HCT116 (cell line): ENCODE data around the gene OR5A1. TPM values are rescaled to one million over a fixed set of nuclear protein-coding genes. Genes with fewer than 3 reads are reported as not detected.

Experiments
- ATAC-seq: fragments of 200-7000 bp; cut with Tn5 transposase; 2 replicates; pipeline ENCODE4 v1.9.1; 2020; ENCODE audit warnings: mild to moderate bottlenecking, moderate library complexity
- BruUV-seq: library from RNA; stranded (reverse); fragments of 400-500 nt; replicated peaks from 2 replicates; lab custom pipeline; 2021; lab: Mats Ljungman, UMichigan
- CTCF ChIA-PET: fragments of 300-600 bp; sonication (Branson Sonifier 250); formaldehyde crosslinking; loops from one replicate; lab custom pipeline; 2021; ENCODE audit warnings: antibody characterized with exemption; lab: Charles Lee
- POLR2A ChIA-PET: fragments of 300-600, 350-600 bp; sonication (Branson Sonifier 250); formaldehyde crosslinking; loops from one replicate; lab custom pipeline; 2021; ENCODE audit warnings: antibody characterized with exemption; lab: Charles Lee
- RAD21 ChIA-PET, 2 experiments: fragments of 300-600 bp; sonication (Branson Sonifier 250); formaldehyde crosslinking; loops; one replicate each; lab custom pipeline; 2023; ENCODE audit warnings: low total read pairs in 2 of 2; ENCODE audit not compliant: uncharacterized antibody in 2 of 2, unreplicated experiment in 2 of 2, low non-redundant PET in 1 of 2; lab: Charles Lee
- DNase-seq: peaks from one replicate; pipeline ENCODE4 v3.0.0-alpha.2; 2010; ENCODE audit warnings: low read depth, low spot score
- H2AFZ ChIP-seq: fragments of 200-600 bp; shearing (Covaris generic), sonication (generic); 2 replicates; pipeline ENCODE4 v1.6.1; 2017; ENCODE audit warnings: low read depth, mixed run types, mixed read lengths, antibody characterized with exemption, low read length; ENCODE audit not compliant: poor library complexity, severe bottlenecking
- H3K27ac ChIP-seq: 2 replicates; pipeline ENCODE4 v1.5.1; 2012; ENCODE audit warnings: low read depth, low read length
- H3K27me3 ChIP-seq: fragments of 200-600 bp; sonication (generic); 2 replicates; pipeline ENCODE4 v1.6.1; 2016; ENCODE audit warnings: mixed run types, low read length, mixed read lengths; ENCODE audit not compliant: insufficient read depth
- H3K36me3 ChIP-seq, 2 experiments: fragments of 200-500 bp in 1 of 2; fragments of 200-600 bp in 1 of 2; sonication (Bioruptor generic) in 1 of 2; sonication (generic) in 1 of 2; 2 replicates each; pipeline versions ENCODE4 v1.5.1 to v1.6.1; 2014 to 2016; ENCODE audit warnings: low read length in 2 of 2, inconsistent platforms in 1 of 2, mixed read lengths in 1 of 2, mixed run types in 1 of 2; ENCODE audit not compliant: insufficient read depth in 2 of 2, control insufficient read depth in 1 of 2
- H3K4me1 ChIP-seq, 2 experiments: fragments of 200-600 bp in 1 of 2; sonication (generic) in 1 of 2; 2 replicates each; pipeline versions ENCODE4 v1.5.1 to v1.6.1; 2012 to 2017; ENCODE audit warnings: low read length in 2 of 2, inconsistent platforms in 1 of 2, mild to moderate bottlenecking in 1 of 2, mixed read lengths in 1 of 2, mixed run types in 1 of 2, moderate library complexity in 1 of 2; ENCODE audit not compliant: insufficient read depth in 2 of 2, control insufficient read depth in 1 of 2
- H3K4me2 ChIP-seq: fragments of 200-600 bp; sonication (generic); 2 replicates; pipeline ENCODE4 v1.6.1; 2017; ENCODE audit warnings: mixed run types, low read length, mixed read lengths
- H3K4me3 ChIP-seq, 2 experiments: fragments of 200-600 bp in 1 of 2; sonication (generic) in 1 of 2; replicated peaks in 1 of 2; 2 replicates each; pipeline ENCODE4 v1.5.1; 2011 to 2016; ENCODE audit warnings: low read length in 2 of 2, control low read depth in 1 of 2, low read depth in 1 of 2, mild to moderate bottlenecking in 1 of 2, mixed read lengths in 1 of 2, mixed run types in 1 of 2
- H3K79me2 ChIP-seq: fragments of 200-600 bp; sonication (generic); 2 replicates; pipeline ENCODE4 v1.6.1; 2017; ENCODE audit warnings: mild to moderate bottlenecking, mixed run types, low read length, moderate library complexity, mixed read lengths; ENCODE audit not compliant: insufficient read depth
- H3K9ac ChIP-seq: fragments of 200-600 bp; sonication (generic); 2 replicates; pipeline ENCODE4 v1.6.1; 2016; ENCODE audit warnings: low read length, mixed read lengths
- H3K9me2 ChIP-seq: fragments of 200-600 bp; sonication (generic), shearing (Covaris generic); 2 replicates; pipeline ENCODE4 v1.6.1; 2017; ENCODE audit warnings: mixed run types, mild to moderate bottlenecking, moderate library complexity; ENCODE audit not compliant: insufficient read depth
- H3K9me3 ChIP-seq, 2 experiments: fragments of 200-500 bp in 1 of 2; fragments of 200-600 bp in 1 of 2; sonication (Bioruptor generic) in 1 of 2; sonication (generic) in 1 of 2; 2 replicates each; pipeline ENCODE4 v1.6.1; 2014 to 2017; ENCODE audit warnings: low read length in 2 of 2, mixed read lengths in 2 of 2, inconsistent platforms in 1 of 2, low read depth in 1 of 2, mild to moderate bottlenecking in 1 of 2, mixed run types in 1 of 2, moderate library complexity in 1 of 2; ENCODE audit not compliant: control insufficient read depth in 1 of 2, insufficient read depth in 1 of 2
- H4K20me1 ChIP-seq: fragments of 200-600 bp; sonication (generic), shearing (Covaris generic); 2 replicates; pipeline ENCODE4 v1.6.1; 2017; ENCODE audit warnings: mixed run types, mild to moderate bottlenecking, moderate library complexity; ENCODE audit not compliant: insufficient read depth
- EGR1 ChIP-seq: IDR thresholded peaks from 2 replicates; pipeline ENCODE4 v1.6.1; 2012; ENCODE audit warnings: low read depth
- ELF1 ChIP-seq: IDR thresholded peaks from 2 replicates; pipeline ENCODE4 v1.6.1; 2012; ENCODE audit warnings: low read depth, borderline replicate concordance
- EZH2 ChIP-seq: fragments of 200-600 bp; sonication (generic); IDR thresholded peaks from 2 replicates; pipeline ENCODE4 v1.6.1; 2017; ENCODE audit warnings: antibody characterized with exemption, mixed run types
- FOSL1 ChIP-seq: IDR thresholded peaks from 2 replicates; pipeline ENCODE4 v1.6.1; 2012; ENCODE audit warnings: low read depth
- JUND ChIP-seq: IDR thresholded peaks from 2 replicates; pipeline ENCODE4 v1.6.1; 2012
- POLR2A ChIP-seq: IDR thresholded peaks from 2 replicates; pipeline ENCODE4 v1.7.0; 2011; ENCODE audit warnings: borderline replicate concordance; ENCODE audit not compliant: insufficient read depth, insufficient read length; ENCODE audit errors: extremely low read depth
- POLR2AphosphoS5 ChIP-seq: IDR thresholded peaks from 2 replicates; pipeline ENCODE4 v1.6.1; 2011; ENCODE audit warnings: mild to moderate bottlenecking, low read depth, low read length, moderate library complexity
- RAD21 ChIP-seq: IDR thresholded peaks from 2 replicates; pipeline ENCODE4 v1.6.1; 2012; ENCODE audit warnings: low read depth, mild to moderate bottlenecking
- SIN3A ChIP-seq: IDR thresholded peaks from 2 replicates; pipeline ENCODE4 v1.6.1; 2012; ENCODE audit warnings: low read depth
- SRF ChIP-seq: IDR thresholded peaks from 2 replicates; pipeline ENCODE4 v1.6.1; 2012; ENCODE audit warnings: low read depth
- YY1 ChIP-seq: IDR thresholded peaks from 2 replicates; pipeline ENCODE4 v1.6.1; 2011; ENCODE audit warnings: low read length, low read depth, moderate library complexity, mild to moderate bottlenecking; ENCODE audit not compliant: insufficient replicate concordance; ENCODE audit errors: extremely low read depth
- ZFX ChIP-seq: fragments of 450-650 bp; IDR thresholded peaks from 2 replicates; pipeline ENCODE4 v1.6.1; 2017
- intact Hi-C: fragments of 100-400 bp; cut with micrococcal nuclease; formaldehyde crosslinking; loops from 2 replicates; pipeline ENCODE4 v1.10.0; 2022
- total RNA-seq: library from RNA; stranded (reverse); gene quantifications from one replicate; pipeline ENCODE4 v1.2.1, GENCODE V29; 2021; ENCODE audit not compliant: unreplicated experiment
- TF ChIP-seq, protein P1 (sequence below): IDR thresholded peaks from 2 replicates; pipeline ENCODE4 v1.6.1; 2012
- TF ChIP-seq, protein P2 (sequence below): IDR thresholded peaks from 2 replicates; pipeline ENCODE4 v1.6.1; 2012
- TF ChIP-seq, protein P3 (sequence below): IDR thresholded peaks from 2 replicates; pipeline ENCODE4 v1.6.1; 2012; ENCODE audit warnings: low read depth
- TF ChIP-seq, protein P4 (sequence below): IDR thresholded peaks from 2 replicates; pipeline ENCODE4 v1.6.1; 2011; ENCODE audit warnings: mild to moderate bottlenecking, low read length, moderate library complexity; ENCODE audit not compliant: insufficient replicate concordance; ENCODE audit errors: extremely low read depth
- TF ChIP-seq, protein P5 (sequence below), 3 experiments: fragments of 200-600 bp in 1 of 3; sonication (generic) in 1 of 3; IDR thresholded peaks in 2 of 3; conservative IDR thresholded peaks in 1 of 3; 2 replicates each; pipeline ENCODE4 v1.5.1; 2012 to 2017; ENCODE audit warnings: low read depth in 2 of 3, low read length in 2 of 3, antibody characterized with exemption in 1 of 3, borderline replicate concordance in 1 of 3, control low read depth in 1 of 3, mild to moderate bottlenecking in 1 of 3, mixed read lengths in 1 of 3, mixed run types in 1 of 3, moderate library complexity in 1 of 3; ENCODE audit not compliant: insufficient read depth in 1 of 3

Gene OR5A1
- total RNA-seq, 1 experiment from 2014 or later, result not detected

DNA sequence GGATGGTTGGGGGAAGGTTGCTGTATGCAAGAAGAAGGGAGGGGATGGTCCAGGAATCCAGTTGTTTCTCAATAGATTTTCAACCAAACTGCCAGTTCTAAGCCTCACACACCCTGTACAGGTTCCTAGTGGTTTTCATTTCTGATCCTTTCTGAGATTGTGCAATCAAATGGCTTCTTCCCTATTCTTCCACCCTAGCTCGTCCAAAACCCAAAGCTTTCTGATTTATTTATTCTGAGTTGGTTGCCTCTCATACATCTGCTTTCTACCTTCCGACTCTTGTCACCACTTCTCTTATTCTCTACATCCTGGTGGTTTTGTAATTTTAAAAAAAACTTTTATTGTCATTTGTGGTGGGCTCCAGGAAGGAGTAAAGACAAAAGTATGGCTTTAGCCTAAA is 22.6 kb upstream of the OR5A1 start:
- DNase-seq, result no peak
- no TSS peak for BruUV-seq
- Histone ChIP-seq H3K4me2 (no peak overlapping the region), H3K9ac (no peak overlapping the region), H3K27me3 (no peaks in the 10 kb centered on the region), H4K20me1 (no peaks in the 10 kb centered on the region), H3K4me1 (no peaks in the 10 kb centered on the region), H3K9me3 (peaks cover 0 to 5% of the 10 kb centered on the region in 2 experiments; a peak in 2 of 4 replicates), H3K79me2 (no peaks in the 10 kb centered on the region), H3K27ac (no peak overlapping the region), H3K9me2 (no peaks in the 10 kb centered on the region), H3K4me3 (no peak overlapping the region), H2AFZ (no peak overlapping the region), H3K36me3 (no peaks in the 10 kb centered on the region)
- TF ChIP-seq JUND (no peak), SRF (no peak), EZH2 (no peak), YY1 (no peak), POLR2A (no peak), FOSL1 (no peak), POLR2AphosphoS5 (no peak), RAD21 (no peak), EGR1 (no peak), ELF1 (no peak), SIN3A (no peak), ZFX (no peak)
- TF ChIP-seq, protein P1, sequence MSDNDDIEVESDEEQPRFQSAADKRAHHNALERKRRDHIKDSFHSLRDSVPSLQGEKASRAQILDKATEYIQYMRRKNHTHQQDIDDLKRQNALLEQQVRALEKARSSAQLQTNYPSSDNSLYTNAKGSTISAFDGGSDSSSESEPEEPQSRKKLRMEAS, result no peak
- TF ChIP-seq, protein P2, sequence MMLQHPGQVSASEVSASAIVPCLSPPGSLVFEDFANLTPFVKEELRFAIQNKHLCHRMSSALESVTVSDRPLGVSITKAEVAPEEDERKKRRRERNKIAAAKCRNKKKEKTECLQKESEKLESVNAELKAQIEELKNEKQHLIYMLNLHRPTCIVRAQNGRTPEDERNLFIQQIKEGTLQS, result no peak
- TF ChIP-seq, protein P3, sequence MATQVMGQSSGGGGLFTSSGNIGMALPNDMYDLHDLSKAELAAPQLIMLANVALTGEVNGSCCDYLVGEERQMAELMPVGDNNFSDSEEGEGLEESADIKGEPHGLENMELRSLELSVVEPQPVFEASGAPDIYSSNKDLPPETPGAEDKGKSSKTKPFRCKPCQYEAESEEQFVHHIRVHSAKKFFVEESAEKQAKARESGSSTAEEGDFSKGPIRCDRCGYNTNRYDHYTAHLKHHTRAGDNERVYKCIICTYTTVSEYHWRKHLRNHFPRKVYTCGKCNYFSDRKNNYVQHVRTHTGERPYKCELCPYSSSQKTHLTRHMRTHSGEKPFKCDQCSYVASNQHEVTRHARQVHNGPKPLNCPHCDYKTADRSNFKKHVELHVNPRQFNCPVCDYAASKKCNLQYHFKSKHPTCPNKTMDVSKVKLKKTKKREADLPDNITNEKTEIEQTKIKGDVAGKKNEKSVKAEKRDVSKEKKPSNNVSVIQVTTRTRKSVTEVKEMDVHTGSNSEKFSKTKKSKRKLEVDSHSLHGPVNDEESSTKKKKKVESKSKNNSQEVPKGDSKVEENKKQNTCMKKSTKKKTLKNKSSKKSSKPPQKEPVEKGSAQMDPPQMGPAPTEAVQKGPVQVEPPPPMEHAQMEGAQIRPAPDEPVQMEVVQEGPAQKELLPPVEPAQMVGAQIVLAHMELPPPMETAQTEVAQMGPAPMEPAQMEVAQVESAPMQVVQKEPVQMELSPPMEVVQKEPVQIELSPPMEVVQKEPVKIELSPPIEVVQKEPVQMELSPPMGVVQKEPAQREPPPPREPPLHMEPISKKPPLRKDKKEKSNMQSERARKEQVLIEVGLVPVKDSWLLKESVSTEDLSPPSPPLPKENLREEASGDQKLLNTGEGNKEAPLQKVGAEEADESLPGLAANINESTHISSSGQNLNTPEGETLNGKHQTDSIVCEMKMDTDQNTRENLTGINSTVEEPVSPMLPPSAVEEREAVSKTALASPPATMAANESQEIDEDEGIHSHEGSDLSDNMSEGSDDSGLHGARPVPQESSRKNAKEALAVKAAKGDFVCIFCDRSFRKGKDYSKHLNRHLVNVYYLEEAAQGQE, result no peak
- TF ChIP-seq, protein P4, sequence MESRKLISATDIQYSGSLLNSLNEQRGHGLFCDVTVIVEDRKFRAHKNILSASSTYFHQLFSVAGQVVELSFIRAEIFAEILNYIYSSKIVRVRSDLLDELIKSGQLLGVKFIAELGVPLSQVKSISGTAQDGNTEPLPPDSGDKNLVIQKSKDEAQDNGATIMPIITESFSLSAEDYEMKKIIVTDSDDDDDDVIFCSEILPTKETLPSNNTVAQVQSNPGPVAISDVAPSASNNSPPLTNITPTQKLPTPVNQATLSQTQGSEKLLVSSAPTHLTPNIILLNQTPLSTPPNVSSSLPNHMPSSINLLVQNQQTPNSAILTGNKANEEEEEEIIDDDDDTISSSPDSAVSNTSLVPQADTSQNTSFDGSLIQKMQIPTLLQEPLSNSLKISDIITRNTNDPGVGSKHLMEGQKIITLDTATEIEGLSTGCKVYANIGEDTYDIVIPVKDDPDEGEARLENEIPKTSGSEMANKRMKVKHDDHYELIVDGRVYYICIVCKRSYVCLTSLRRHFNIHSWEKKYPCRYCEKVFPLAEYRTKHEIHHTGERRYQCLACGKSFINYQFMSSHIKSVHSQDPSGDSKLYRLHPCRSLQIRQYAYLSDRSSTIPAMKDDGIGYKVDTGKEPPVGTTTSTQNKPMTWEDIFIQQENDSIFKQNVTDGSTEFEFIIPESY, result no peak
- TF ChIP-seq, protein P5, sequence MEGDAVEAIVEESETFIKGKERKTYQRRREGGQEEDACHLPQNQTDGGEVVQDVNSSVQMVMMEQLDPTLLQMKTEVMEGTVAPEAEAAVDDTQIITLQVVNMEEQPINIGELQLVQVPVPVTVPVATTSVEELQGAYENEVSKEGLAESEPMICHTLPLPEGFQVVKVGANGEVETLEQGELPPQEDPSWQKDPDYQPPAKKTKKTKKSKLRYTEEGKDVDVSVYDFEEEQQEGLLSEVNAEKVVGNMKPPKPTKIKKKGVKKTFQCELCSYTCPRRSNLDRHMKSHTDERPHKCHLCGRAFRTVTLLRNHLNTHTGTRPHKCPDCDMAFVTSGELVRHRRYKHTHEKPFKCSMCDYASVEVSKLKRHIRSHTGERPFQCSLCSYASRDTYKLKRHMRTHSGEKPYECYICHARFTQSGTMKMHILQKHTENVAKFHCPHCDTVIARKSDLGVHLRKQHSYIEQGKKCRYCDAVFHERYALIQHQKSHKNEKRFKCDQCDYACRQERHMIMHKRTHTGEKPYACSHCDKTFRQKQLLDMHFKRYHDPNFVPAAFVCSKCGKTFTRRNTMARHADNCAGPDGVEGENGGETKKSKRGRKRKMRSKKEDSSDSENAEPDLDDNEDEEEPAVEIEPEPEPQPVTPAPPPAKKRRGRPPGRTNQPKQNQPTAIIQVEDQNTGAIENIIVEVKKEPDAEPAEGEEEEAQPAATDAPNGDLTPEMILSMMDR (IDR thresholded peaks at IDR 0.05 in 2 of 3, conservative IDR thresholded peaks at IDR 0.05 in 1 of 3; ENCODE audit: borderline replicate concordance in 1 of 3, insufficient read depth in 1 of 3, low read depth in 2 of 3, low read length in 2 of 3), result no peak
- intact Hi-C loops, result no loop called here
- POLR2A ChIA-PET, result no interaction called here
- CTCF ChIA-PET, result interaction anchor here (1.0 kb wide), 1 partner anchor 13 kb away, joined by 3 read pairs; no protein-coding TSS in a partner anchor
- no peak for ATAC-seq
- RAD21 ChIA-PET, result no interaction called here
